GM19240 (cell line): ENCODE data around the gene CD79A.

Source experiments
- DNase-seq: peaks from one replicate; pipeline ENCODE4 v3.0.0; 2011; ENCODE audit warnings: low spot score; ENCODE audit not compliant: insufficient read length

The CD79A gene

DNA sequence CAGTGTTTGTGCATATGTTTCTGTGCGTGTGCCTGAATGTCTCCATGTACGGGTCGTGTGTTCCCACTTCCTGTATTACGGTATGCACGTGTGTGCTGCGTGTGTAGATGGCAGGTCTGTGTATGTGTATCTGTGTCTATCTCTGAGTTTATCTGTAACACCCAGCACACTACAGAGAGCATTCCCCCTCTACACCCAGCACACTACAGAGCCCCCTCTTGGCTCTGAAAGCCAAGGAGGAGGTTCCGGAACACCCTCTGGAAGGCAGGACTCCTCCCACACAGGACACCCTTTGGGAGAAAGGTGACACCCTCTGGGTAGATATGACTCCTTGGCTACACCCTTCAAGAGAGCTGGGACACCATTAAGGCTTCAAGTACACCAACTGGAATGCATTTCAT, 53.2 kb downstream of the CD79A start:
- DNase-seq = no peak
